IMR-90 (cell line): ENCODE results near the gene CALD1. TPM values are rescaled to one million over a fixed set of nuclear protein-coding genes. Genes with fewer than 3 reads are reported as not detected.

Experiments used
- ATAC-seq: fragments of 200-7000 bp; cut with Tn5 transposase; 2 replicates; pipeline ENCODE4 v1.9.1; 2020; ENCODE audit warnings: low read depth, mild to moderate bottlenecking, moderate library complexity
- BruUV-seq: library from RNA; stranded (reverse); fragments of 400-500 nt; replicated peaks from 2 replicates; lab custom pipeline; 2021; lab: Mats Ljungman, UMichigan
- CTCF ChIA-PET: fragments of 300-600 bp; formaldehyde crosslinking; extraction: SDS; loops from one replicate; lab custom pipeline; 2021; ENCODE audit warnings: antibody characterized with exemption; lab: Yijun Ruan, JAX
- POLR2A ChIA-PET: fragments of 300-600 bp; sonication (Branson Sonifier 250); formaldehyde crosslinking; loops from one replicate; lab custom pipeline; 2022; ENCODE audit warnings: antibody characterized with exemption; ENCODE audit not compliant: unreplicated experiment; lab: Charles Lee
- DNase-seq: peaks from one replicate; pipeline ENCODE4 v3.0.0; 2013
- H2AFZ ChIP-seq: replicated peaks from 2 replicates; pipeline ENCODE3; 2013; ENCODE audit warnings: low read length, mild to moderate bottlenecking; ENCODE audit not compliant: poor library complexity
- H2AK5ac ChIP-seq: 2 replicates; pipeline ENCODE4 v1.6.1; 2013; ENCODE audit warnings: low read depth, low read length, inconsistent platforms
- H2AK9ac ChIP-seq: replicated peaks from 2 replicates; pipeline ENCODE3; 2013; ENCODE audit warnings: mild to moderate bottlenecking, low read depth, low read length, moderate library complexity; ENCODE audit not compliant: poor library complexity
- H2BK120ac ChIP-seq: 2 replicates; pipeline ENCODE4 v1.6.1; 2013; ENCODE audit warnings: low read depth, low read length, inconsistent platforms
- H2BK15ac ChIP-seq: 3 replicates; pipeline ENCODE4 v1.6.1; 2013; ENCODE audit warnings: low read depth, low read length, inconsistent platforms
- H2BK20ac ChIP-seq: 2 replicates; pipeline ENCODE4 v1.6.1; 2013; ENCODE audit warnings: low read depth, mild to moderate bottlenecking, inconsistent platforms, low read length, moderate library complexity
- H2BK5ac ChIP-seq: 2 replicates; pipeline ENCODE4 v1.6.1; 2013; ENCODE audit warnings: mild to moderate bottlenecking, low read depth, low read length, inconsistent platforms; ENCODE audit not compliant: poor library complexity, severe bottlenecking
- H3K14ac ChIP-seq: replicated peaks from 2 replicates; pipeline ENCODE4 v1.6.1; 2013; ENCODE audit warnings: low read depth, low read length, inconsistent platforms
- H3K18ac ChIP-seq: 2 replicates; pipeline ENCODE4 v1.6.1; 2013; ENCODE audit warnings: low read depth, low read length, control low read depth
- H3K23ac ChIP-seq: 2 replicates; pipeline ENCODE4 v1.6.1; 2013; ENCODE audit warnings: low read depth, low read length, inconsistent platforms
- H3K27ac ChIP-seq: 2 replicates; pipeline ENCODE4 v1.5.1; 2013; ENCODE audit warnings: mild to moderate bottlenecking, control low read depth, low read length; ENCODE audit not compliant: insufficient read depth
- H3K27me3 ChIP-seq: 2 replicates; pipeline ENCODE4 v1.6.1; 2013; ENCODE audit warnings: low read length; ENCODE audit not compliant: control insufficient read depth, insufficient read depth
- H3K36me3 ChIP-seq: 2 replicates; pipeline ENCODE4 v1.6.1; 2013; ENCODE audit warnings: low read length, mixed read lengths; ENCODE audit not compliant: control insufficient read depth, insufficient read depth
- H3K4ac ChIP-seq: 2 replicates; pipeline ENCODE4 v1.6.1; 2013; ENCODE audit warnings: low read depth, low read length, inconsistent platforms
- H3K4me1 ChIP-seq: 2 replicates; pipeline ENCODE4 v1.6.1; 2013; ENCODE audit warnings: low read length, mixed read lengths; ENCODE audit not compliant: control insufficient read depth, insufficient read depth
- H3K4me2 ChIP-seq: 2 replicates; pipeline ENCODE4 v1.6.1; 2013; ENCODE audit warnings: low read depth, mild to moderate bottlenecking, control low read depth, low read length, moderate library complexity
- H3K4me3 ChIP-seq: 2 replicates; pipeline ENCODE4 v1.5.1; 2013; ENCODE audit warnings: low read depth, mild to moderate bottlenecking, control low read depth, low read length, moderate library complexity; ENCODE audit not compliant: insufficient read depth
- H3K56ac ChIP-seq: 2 replicates; pipeline ENCODE4 v1.6.1; 2013; ENCODE audit warnings: low read length, inconsistent platforms; ENCODE audit not compliant: insufficient read depth; ENCODE audit errors: extremely low read depth
- H3K79me1 ChIP-seq, 2 experiments: 2 replicates each; pipeline ENCODE4 v1.6.1; 2013; ENCODE audit warnings: low read length in 2 of 2, inconsistent platforms in 1 of 2, low read depth in 1 of 2
- H3K9ac ChIP-seq: 2 replicates; pipeline ENCODE4 v1.6.1; 2013; ENCODE audit warnings: low read depth, low read length, control low read depth
- H3K9me1 ChIP-seq: 2 replicates; pipeline ENCODE4 v1.6.1; 2013; ENCODE audit warnings: low read length, inconsistent platforms; ENCODE audit not compliant: insufficient read depth
- H3K9me3 ChIP-seq: 2 replicates; pipeline ENCODE4 v1.6.1; 2013; ENCODE audit warnings: low read length; ENCODE audit not compliant: control insufficient read depth, insufficient read depth
- H4K20me1 ChIP-seq: 2 replicates; pipeline ENCODE4 v1.6.1; 2013; ENCODE audit warnings: low read length, inconsistent platforms; ENCODE audit not compliant: insufficient read depth
- H4K5ac ChIP-seq: 2 replicates; pipeline ENCODE4 v1.6.1; 2013; ENCODE audit warnings: mild to moderate bottlenecking, low read depth, low read length, control low read depth
- H4K8ac ChIP-seq, 2 experiments: 2 replicates each; pipeline ENCODE4 v1.6.1; 2013; ENCODE audit warnings: low read depth in 2 of 2, low read length in 2 of 2, control low read depth in 1 of 2, inconsistent platforms in 1 of 2
- H4K91ac ChIP-seq: 2 replicates; pipeline ENCODE4 v1.6.1; 2013; ENCODE audit warnings: low read depth, low read length, inconsistent platforms; ENCODE audit not compliant: insufficient read depth
- BHLHE40 ChIP-seq: fragments of 150-350 bp; IDR thresholded peaks from 2 replicates; pipeline ENCODE4 v1.6.1; 2016; ENCODE audit warnings: mild to moderate bottlenecking, low read depth, low read length
- CEBPB ChIP-seq: IDR thresholded peaks from 2 replicates; pipeline ENCODE4 v1.6.1; 2012; ENCODE audit warnings: low read depth, low read length, improper control_type of control experiment
- CHD1 ChIP-seq: IDR thresholded peaks from 2 replicates; pipeline ENCODE4 v1.6.1; 2012; ENCODE audit warnings: low read depth, low read length, improper control_type of control experiment
- FOS ChIP-seq: fragments of 150-350 bp; IDR thresholded peaks from 2 replicates; pipeline ENCODE4 v1.6.1; 2016; ENCODE audit warnings: low read depth, low read length
- MAFK ChIP-seq: IDR thresholded peaks from 2 replicates; pipeline ENCODE4 v1.6.1; 2012; ENCODE audit warnings: low read depth, low read length, improper control_type of control experiment
- MAZ ChIP-seq: IDR thresholded peaks from 2 replicates; pipeline ENCODE4 v1.6.1; 2012; ENCODE audit warnings: low read depth, mild to moderate bottlenecking, low read length, improper control_type of control experiment, moderate library complexity, borderline replicate concordance
- MXI1 ChIP-seq: IDR thresholded peaks from 2 replicates; pipeline ENCODE4 v1.6.1; 2012; ENCODE audit warnings: low read depth, mild to moderate bottlenecking, low read length, moderate library complexity, borderline replicate concordance
- NFE2L2 ChIP-seq: fragments of 150-350 bp; IDR thresholded peaks from 2 replicates; pipeline ENCODE4 v1.6.1; 2016; ENCODE audit warnings: low read depth, mild to moderate bottlenecking, low read length
- POLR2A ChIP-seq: IDR thresholded peaks from 2 replicates; pipeline ENCODE4 v1.6.1; 2012; ENCODE audit warnings: mild to moderate bottlenecking, low read depth, low read length
- RAD21 ChIP-seq: IDR thresholded peaks from 2 replicates; pipeline ENCODE4 v1.6.1; 2012; ENCODE audit warnings: low read length, improper control_type of control experiment
- RCOR1 ChIP-seq: IDR thresholded peaks from 2 replicates; pipeline ENCODE4 v1.6.1; 2012; ENCODE audit warnings: mild to moderate bottlenecking, low read length, improper control_type of control experiment; ENCODE audit not compliant: insufficient replicate concordance
- RFX5 ChIP-seq: IDR thresholded peaks from 2 replicates; pipeline ENCODE4 v1.8.0; 2012; ENCODE audit warnings: low read depth, mild to moderate bottlenecking, low read length, moderate library complexity
- SMC3 ChIP-seq: fragments of 150-350 bp; IDR thresholded peaks from 2 replicates; pipeline ENCODE4 v1.6.1; 2016; ENCODE audit warnings: low read depth, mild to moderate bottlenecking, antibody characterized with exemption, low read length, moderate library complexity
- WGBS, 2 experiments: methylation state at CpG; one replicate each; pipeline versions ENCODE4 v1.1.5 to v1.1.7; 2013; ENCODE audit warnings: missing lambda C conversion rate in 2 of 2; ENCODE audit not compliant: insufficient read length in 1 of 2; ENCODE audit errors: extremely low coverage in 2 of 2; 5-methylcytosine and 5-hydroxymethylcytosine counted together
- dilution Hi-C: fragments of 300-500 bp; cut with HindIII; formaldehyde crosslinking; loops from one replicate; pipeline ENCODE4 v1.14.3; 2018; ENCODE audit warnings: low sequenced_read_pairs; ENCODE audit not compliant: unreplicated experiment
- in situ Hi-C: fragments of 300-500 bp; cut with MboI; formaldehyde crosslinking; loops from 3 replicates; pipeline ENCODE4 v1.14.3; 2019; ENCODE audit warnings: low sequenced_read_pairs, inconsistent platforms, mixed read lengths
- intact Hi-C: fragments of 100-400 bp; cut with micrococcal nuclease; formaldehyde crosslinking; loops from 2 replicates; pipeline ENCODE4 v1.10.0; 2022
- polyA plus RNA-seq, 3 experiments: library from polyadenylated mRNA; depleted of rRNA; stranded (reverse); fragments of >200 nt; gene quantifications; 2 replicates each; pipeline ENCODE4 v1.2.3, GENCODE V29; 2012; ENCODE audit warnings: low replicate concordance in 1 of 3
- total RNA-seq: library from RNA; depleted of rRNA; stranded (reverse); fragments of >200 nt; gene quantifications from 2 replicates; pipeline ENCODE4 v1.2.3, GENCODE V29; 2012
- TF ChIP-seq, protein P1 (sequence below): fragments of 150-350 bp; IDR thresholded peaks from 2 replicates; pipeline ENCODE4 v1.6.1; 2017; ENCODE audit warnings: mild to moderate bottlenecking, antibody characterized with exemption, low read length, low read depth
- TF ChIP-seq, protein P2 (sequence below): fragments of 150-350 bp; IDR thresholded peaks from 2 replicates; pipeline ENCODE4 v1.6.1; 2016; ENCODE audit warnings: low read depth, mild to moderate bottlenecking, low read length, moderate library complexity, borderline replicate concordance
- TF ChIP-seq, protein P3 (sequence below): conservative IDR thresholded peaks from 2 replicates; pipeline ENCODE4 v1.5.1; 2012; ENCODE audit warnings: mild to moderate bottlenecking, low read depth, low read length, improper control_type of control experiment

The CALD1 gene
- total and polyA plus RNA-seq, 2 of the 4 experiments (the other 2 are of a cell fraction): 375 to 487 TPM

DNA sequence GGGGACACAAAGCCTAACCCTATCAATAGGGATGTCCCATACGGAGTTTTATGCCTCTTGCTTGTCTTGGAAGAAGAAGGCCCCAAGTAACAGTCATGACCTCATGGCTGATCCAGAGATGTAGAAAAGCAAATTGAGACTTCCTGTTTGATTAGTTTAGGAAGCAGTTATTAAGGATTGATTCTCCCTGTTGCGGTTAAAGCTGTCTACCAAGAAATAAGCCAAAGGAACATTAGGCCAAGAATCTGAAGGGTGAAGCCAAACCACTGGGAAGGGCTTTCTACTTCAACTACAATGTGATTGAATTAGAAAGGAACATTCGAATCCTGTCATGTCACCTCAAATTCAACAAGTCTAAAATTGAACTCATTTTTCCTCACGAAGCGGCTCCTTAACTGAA, 146.3 kb downstream of the CALD1 start:
- Histone ChIP-seq H3K9me3 (no peaks in the 10 kb centered on the region), H3K9ac (no peak overlapping the region), H3K4me2 (no peak overlapping the region), H3K4ac (peak overlapping the region; percentile 25; the same call in 1 of the 2 replicates), H2BK20ac (no peak overlapping the region), H4K8ac (no peak overlapping the region), H2BK5ac (peak overlapping the region; percentile 51), H3K27me3 (no peaks in the 10 kb centered on the region), H3K9me1 (peaks cover 5% of the 10 kb centered on the region), H3K23ac (no peak overlapping the region), H2BK15ac (no peak overlapping the region), H3K79me1 (peaks cover 36 to 75% of the 10 kb centered on the region in 2 experiments), H4K91ac (no peak overlapping the region), H2AK5ac (no peak overlapping the region), H4K20me1 (peaks cover 38% of the 10 kb centered on the region; the same call in 1 of the 2 replicates), H3K36me3 (peaks cover 20% of the 10 kb centered on the region), H2BK120ac (no peak overlapping the region), H3K14ac (peak overlapping the region; percentile 24; the same call in 1 of the 2 replicates), H3K27ac (no peak overlapping the region), H3K4me1 (peaks cover 14% of the 10 kb centered on the region; the same call in 1 of the 2 replicates), H2AK9ac (no peak overlapping the region), H4K5ac (no peak overlapping the region; the same call in 1 of the 2 replicates), H3K18ac (no peak overlapping the region; the same call in 1 of the 2 replicates), H2AFZ (no peak overlapping the region), H3K4me3 (no peak overlapping the region), H3K56ac (no peak overlapping the region)
- intact Hi-C loops: no loop called here
- ATAC-seq (no peak), DNase-seq (no peak)
- WGBS, 2 experiments: 100% methylated on average over 3 of the region's 5 CpGs; no CpG with 5 or more reads in 1 of the 2 experiments
- BruUV-seq: no TSS peak
- in situ Hi-C loops: no loop called here
- ChIA-PET POLR2A (no interaction called here), CTCF (no interaction called here)
- TF ChIP-seq, protein P1, sequence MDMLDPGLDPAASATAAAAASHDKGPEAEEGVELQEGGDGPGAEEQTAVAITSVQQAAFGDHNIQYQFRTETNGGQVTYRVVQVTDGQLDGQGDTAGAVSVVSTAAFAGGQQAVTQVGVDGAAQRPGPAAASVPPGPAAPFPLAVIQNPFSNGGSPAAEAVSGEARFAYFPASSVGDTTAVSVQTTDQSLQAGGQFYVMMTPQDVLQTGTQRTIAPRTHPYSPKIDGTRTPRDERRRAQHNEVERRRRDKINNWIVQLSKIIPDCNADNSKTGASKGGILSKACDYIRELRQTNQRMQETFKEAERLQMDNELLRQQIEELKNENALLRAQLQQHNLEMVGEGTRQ: no peak
- no peak for TF ChIP-seq SMC3
- TF ChIP-seq, protein P2, sequence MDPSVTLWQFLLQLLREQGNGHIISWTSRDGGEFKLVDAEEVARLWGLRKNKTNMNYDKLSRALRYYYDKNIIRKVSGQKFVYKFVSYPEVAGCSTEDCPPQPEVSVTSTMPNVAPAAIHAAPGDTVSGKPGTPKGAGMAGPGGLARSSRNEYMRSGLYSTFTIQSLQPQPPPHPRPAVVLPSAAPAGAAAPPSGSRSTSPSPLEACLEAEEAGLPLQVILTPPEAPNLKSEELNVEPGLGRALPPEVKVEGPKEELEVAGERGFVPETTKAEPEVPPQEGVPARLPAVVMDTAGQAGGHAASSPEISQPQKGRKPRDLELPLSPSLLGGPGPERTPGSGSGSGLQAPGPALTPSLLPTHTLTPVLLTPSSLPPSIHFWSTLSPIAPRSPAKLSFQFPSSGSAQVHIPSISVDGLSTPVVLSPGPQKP: no peak
- TF ChIP-seq, protein P3, sequence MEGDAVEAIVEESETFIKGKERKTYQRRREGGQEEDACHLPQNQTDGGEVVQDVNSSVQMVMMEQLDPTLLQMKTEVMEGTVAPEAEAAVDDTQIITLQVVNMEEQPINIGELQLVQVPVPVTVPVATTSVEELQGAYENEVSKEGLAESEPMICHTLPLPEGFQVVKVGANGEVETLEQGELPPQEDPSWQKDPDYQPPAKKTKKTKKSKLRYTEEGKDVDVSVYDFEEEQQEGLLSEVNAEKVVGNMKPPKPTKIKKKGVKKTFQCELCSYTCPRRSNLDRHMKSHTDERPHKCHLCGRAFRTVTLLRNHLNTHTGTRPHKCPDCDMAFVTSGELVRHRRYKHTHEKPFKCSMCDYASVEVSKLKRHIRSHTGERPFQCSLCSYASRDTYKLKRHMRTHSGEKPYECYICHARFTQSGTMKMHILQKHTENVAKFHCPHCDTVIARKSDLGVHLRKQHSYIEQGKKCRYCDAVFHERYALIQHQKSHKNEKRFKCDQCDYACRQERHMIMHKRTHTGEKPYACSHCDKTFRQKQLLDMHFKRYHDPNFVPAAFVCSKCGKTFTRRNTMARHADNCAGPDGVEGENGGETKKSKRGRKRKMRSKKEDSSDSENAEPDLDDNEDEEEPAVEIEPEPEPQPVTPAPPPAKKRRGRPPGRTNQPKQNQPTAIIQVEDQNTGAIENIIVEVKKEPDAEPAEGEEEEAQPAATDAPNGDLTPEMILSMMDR: no peak
- TF ChIP-seq MAFK: no peak
- TF ChIP-seq RFX5: no peak
- no peak for TF ChIP-seq RAD21
- TF ChIP-seq FOS: no peak
- TF ChIP-seq CEBPB: no peak
- no peak for TF ChIP-seq BHLHE40
- TF ChIP-seq CHD1: no peak
- TF ChIP-seq RCOR1: no peak
- TF ChIP-seq MXI1: no peak
- TF ChIP-seq MAZ: no peak
- TF ChIP-seq NFE2L2: no peak
- no peak for TF ChIP-seq POLR2A
- dilution Hi-C loops: no loop called here
